HCT116 (cell line): ENCODE results near the gene NFIA. TPM values are rescaled to one million over a fixed set of nuclear protein-coding genes. Genes with fewer than 3 reads are reported as not detected.

Experiments used
- ATAC-seq: fragments of 200-7000 bp; cut with Tn5 transposase; 2 replicates; pipeline ENCODE4 v1.9.1; 2020; ENCODE audit warnings: mild to moderate bottlenecking, moderate library complexity
- BruUV-seq: library from RNA; stranded (reverse); fragments of 400-500 nt; replicated peaks from 2 replicates; lab custom pipeline; 2021; lab: Mats Ljungman, UMichigan
- CTCF ChIA-PET: fragments of 300-600 bp; sonication (Branson Sonifier 250); formaldehyde crosslinking; loops from one replicate; lab custom pipeline; 2021; ENCODE audit warnings: antibody characterized with exemption; lab: Charles Lee
- POLR2A ChIA-PET: fragments of 300-600, 350-600 bp; sonication (Branson Sonifier 250); formaldehyde crosslinking; loops from one replicate; lab custom pipeline; 2021; ENCODE audit warnings: antibody characterized with exemption; lab: Charles Lee
- RAD21 ChIA-PET, 2 experiments: fragments of 300-600 bp; sonication (Branson Sonifier 250); formaldehyde crosslinking; loops; one replicate each; lab custom pipeline; 2023; ENCODE audit warnings: low total read pairs in 2 of 2; ENCODE audit not compliant: uncharacterized antibody in 2 of 2, unreplicated experiment in 2 of 2, low non-redundant PET in 1 of 2; lab: Charles Lee
- DNase-seq: peaks from one replicate; pipeline ENCODE4 v3.0.0-alpha.2; 2010; ENCODE audit warnings: low read depth, low spot score
- H2AFZ ChIP-seq: fragments of 200-600 bp; shearing (Covaris generic), sonication (generic); 2 replicates; pipeline ENCODE4 v1.6.1; 2017; ENCODE audit warnings: low read depth, mixed run types, mixed read lengths, antibody characterized with exemption, low read length; ENCODE audit not compliant: poor library complexity, severe bottlenecking
- H3K27ac ChIP-seq: 2 replicates; pipeline ENCODE4 v1.5.1; 2012; ENCODE audit warnings: low read depth, low read length
- H3K27me3 ChIP-seq: fragments of 200-600 bp; sonication (generic); 2 replicates; pipeline ENCODE4 v1.6.1; 2016; ENCODE audit warnings: mixed run types, low read length, mixed read lengths; ENCODE audit not compliant: insufficient read depth
- H3K36me3 ChIP-seq, 2 experiments: fragments of 200-500 bp in 1 of 2; fragments of 200-600 bp in 1 of 2; sonication (Bioruptor generic) in 1 of 2; sonication (generic) in 1 of 2; 2 replicates each; pipeline versions ENCODE4 v1.5.1 to v1.6.1; 2014 to 2016; ENCODE audit warnings: low read length in 2 of 2, inconsistent platforms in 1 of 2, mixed read lengths in 1 of 2, mixed run types in 1 of 2; ENCODE audit not compliant: insufficient read depth in 2 of 2, control insufficient read depth in 1 of 2
- H3K4me1 ChIP-seq, 2 experiments: fragments of 200-600 bp in 1 of 2; sonication (generic) in 1 of 2; 2 replicates each; pipeline versions ENCODE4 v1.5.1 to v1.6.1; 2012 to 2017; ENCODE audit warnings: low read length in 2 of 2, inconsistent platforms in 1 of 2, mild to moderate bottlenecking in 1 of 2, mixed read lengths in 1 of 2, mixed run types in 1 of 2, moderate library complexity in 1 of 2; ENCODE audit not compliant: insufficient read depth in 2 of 2, control insufficient read depth in 1 of 2
- H3K4me2 ChIP-seq: fragments of 200-600 bp; sonication (generic); 2 replicates; pipeline ENCODE4 v1.6.1; 2017; ENCODE audit warnings: mixed run types, low read length, mixed read lengths
- H3K4me3 ChIP-seq, 2 experiments: fragments of 200-600 bp in 1 of 2; sonication (generic) in 1 of 2; replicated peaks in 1 of 2; 2 replicates each; pipeline ENCODE4 v1.5.1; 2011 to 2016; ENCODE audit warnings: low read length in 2 of 2, control low read depth in 1 of 2, low read depth in 1 of 2, mild to moderate bottlenecking in 1 of 2, mixed read lengths in 1 of 2, mixed run types in 1 of 2
- H3K79me2 ChIP-seq: fragments of 200-600 bp; sonication (generic); 2 replicates; pipeline ENCODE4 v1.6.1; 2017; ENCODE audit warnings: mild to moderate bottlenecking, mixed run types, low read length, moderate library complexity, mixed read lengths; ENCODE audit not compliant: insufficient read depth
- H3K9ac ChIP-seq: fragments of 200-600 bp; sonication (generic); 2 replicates; pipeline ENCODE4 v1.6.1; 2016; ENCODE audit warnings: low read length, mixed read lengths
- H3K9me2 ChIP-seq: fragments of 200-600 bp; sonication (generic), shearing (Covaris generic); 2 replicates; pipeline ENCODE4 v1.6.1; 2017; ENCODE audit warnings: mixed run types, mild to moderate bottlenecking, moderate library complexity; ENCODE audit not compliant: insufficient read depth
- H3K9me3 ChIP-seq, 2 experiments: fragments of 200-500 bp in 1 of 2; fragments of 200-600 bp in 1 of 2; sonication (Bioruptor generic) in 1 of 2; sonication (generic) in 1 of 2; 2 replicates each; pipeline ENCODE4 v1.6.1; 2014 to 2017; ENCODE audit warnings: low read length in 2 of 2, mixed read lengths in 2 of 2, inconsistent platforms in 1 of 2, low read depth in 1 of 2, mild to moderate bottlenecking in 1 of 2, mixed run types in 1 of 2, moderate library complexity in 1 of 2; ENCODE audit not compliant: control insufficient read depth in 1 of 2, insufficient read depth in 1 of 2
- H4K20me1 ChIP-seq: fragments of 200-600 bp; sonication (generic), shearing (Covaris generic); 2 replicates; pipeline ENCODE4 v1.6.1; 2017; ENCODE audit warnings: mixed run types, mild to moderate bottlenecking, moderate library complexity; ENCODE audit not compliant: insufficient read depth
- CTCF ChIP-seq, 3 experiments: fragments of 200-600 bp in 1 of 3; sonication (generic) in 1 of 3; IDR thresholded peaks in 2 of 3; conservative IDR thresholded peaks in 1 of 3; 2 replicates each; pipeline ENCODE4 v1.5.1; 2012 to 2017; ENCODE audit warnings: low read depth in 2 of 3, low read length in 2 of 3, antibody characterized with exemption in 1 of 3, borderline replicate concordance in 1 of 3, control low read depth in 1 of 3, mild to moderate bottlenecking in 1 of 3, mixed read lengths in 1 of 3, mixed run types in 1 of 3, moderate library complexity in 1 of 3; ENCODE audit not compliant: insufficient read depth in 1 of 3
- ELF1 ChIP-seq: IDR thresholded peaks from 2 replicates; pipeline ENCODE4 v1.6.1; 2012; ENCODE audit warnings: low read depth, borderline replicate concordance
- EZH2phosphoT487 ChIP-seq: fragments of 200-600 bp; IDR thresholded peaks from 2 replicates; pipeline ENCODE4 v1.6.1; 2018; ENCODE audit warnings: antibody characterized with exemption, borderline replicate concordance
- FOSL1 ChIP-seq: IDR thresholded peaks from 2 replicates; pipeline ENCODE4 v1.6.1; 2012; ENCODE audit warnings: low read depth
- JUND ChIP-seq: IDR thresholded peaks from 2 replicates; pipeline ENCODE4 v1.6.1; 2012
- MAX ChIP-seq: IDR thresholded peaks from 2 replicates; pipeline ENCODE4 v1.6.1; 2012
- POLR2AphosphoS5 ChIP-seq: IDR thresholded peaks from 2 replicates; pipeline ENCODE4 v1.6.1; 2011; ENCODE audit warnings: mild to moderate bottlenecking, low read depth, low read length, moderate library complexity
- RAD21 ChIP-seq: IDR thresholded peaks from 2 replicates; pipeline ENCODE4 v1.6.1; 2012; ENCODE audit warnings: low read depth, mild to moderate bottlenecking
- REST ChIP-seq: IDR thresholded peaks from 2 replicates; pipeline ENCODE4 v1.6.1; 2012; ENCODE audit warnings: low read depth
- SIN3A ChIP-seq: IDR thresholded peaks from 2 replicates; pipeline ENCODE4 v1.6.1; 2012; ENCODE audit warnings: low read depth
- SP1 ChIP-seq: IDR thresholded peaks from 2 replicates; pipeline ENCODE4 v1.6.1; 2012; ENCODE audit warnings: low read depth
- TCF7L2 ChIP-seq: IDR thresholded peaks from 2 replicates; pipeline ENCODE4 v1.7.0; 2011; ENCODE audit warnings: borderline replicate concordance, inconsistent platforms; ENCODE audit not compliant: insufficient read depth, insufficient read length; ENCODE audit errors: extremely low read depth
- YY1 ChIP-seq: IDR thresholded peaks from 2 replicates; pipeline ENCODE4 v1.6.1; 2011; ENCODE audit warnings: low read length, low read depth, moderate library complexity, mild to moderate bottlenecking; ENCODE audit not compliant: insufficient replicate concordance; ENCODE audit errors: extremely low read depth
- ZBTB33 ChIP-seq: IDR thresholded peaks from 2 replicates; pipeline ENCODE4 v1.6.1; 2011; ENCODE audit warnings: mild to moderate bottlenecking, low read length, moderate library complexity; ENCODE audit not compliant: insufficient replicate concordance; ENCODE audit errors: extremely low read depth
- intact Hi-C: fragments of 100-400 bp; cut with micrococcal nuclease; formaldehyde crosslinking; loops from 2 replicates; pipeline ENCODE4 v1.10.0; 2022
- total RNA-seq: library from RNA; stranded (reverse); gene quantifications from one replicate; pipeline ENCODE4 v1.2.1, GENCODE V29; 2021; ENCODE audit not compliant: unreplicated experiment

NFIA gene
- total RNA-seq, 1 experiment from 2014 or later = 17.2 TPM

GRCh38 chr1:61109910-61110309, 27.5 kb downstream of the NFIA start (continued):
- no peak for TF ChIP-seq CTCF (IDR thresholded peaks at IDR 0.05 in 2 of 3, conservative IDR thresholded peaks at IDR 0.05 in 1 of 3; ENCODE audit: borderline replicate concordance in 1 of 3, insufficient read depth in 1 of 3, low read depth in 2 of 3, low read length in 2 of 3)

GRCh38 chr1:61110554-61110953, 28.2 kb downstream of the NFIA start:
- no peak overlapping the region for H3K4me2 ChIP-seq
- H3K9me3 ChIP-seq = no peaks in the 10 kb centered on the region
- no peak overlapping the region for H3K4me3 ChIP-seq
- H3K79me2 ChIP-seq = peaks cover 27% of the 10 kb centered on the region
- no peak overlapping the region for H3K9ac ChIP-seq
- BruUV-seq = no TSS peak
- RAD21 ChIA-PET = no interaction called here
- CTCF ChIA-PET = no interaction called here
- H4K20me1 ChIP-seq = no peaks in the 10 kb centered on the region
- H3K36me3 ChIP-seq = no peaks in the 10 kb centered on the region
- H3K9me2 ChIP-seq = no peaks in the 10 kb centered on the region
- POLR2A ChIA-PET = no interaction called here
- no peaks in the 10 kb centered on the region for H3K4me1 ChIP-seq
- intact Hi-C loops = no loop called here
- H2AFZ ChIP-seq = no peak overlapping the region
- ATAC-seq (no peak), DNase-seq (no peak)
- H3K27ac ChIP-seq = no peak overlapping the region
- no peaks in the 10 kb centered on the region for H3K27me3 ChIP-seq
- TF ChIP-seq ELF1 = no peak
- no peak for TF ChIP-seq EZH2phosphoT487
- no peak for TF ChIP-seq CTCF (IDR thresholded peaks at IDR 0.05 in 2 of 3, conservative IDR thresholded peaks at IDR 0.05 in 1 of 3; ENCODE audit: borderline replicate concordance in 1 of 3, insufficient read depth in 1 of 3, low read depth in 2 of 3, low read length in 2 of 3)
- no peak for TF ChIP-seq SP1
- TF ChIP-seq TCF7L2 = no peak
- TF ChIP-seq POLR2AphosphoS5 = no peak
- TF ChIP-seq REST = no peak
- TF ChIP-seq RAD21 = no peak
- TF ChIP-seq MAX = no peak
- TF ChIP-seq JUND = no peak
- TF ChIP-seq ZBTB33 = no peak
- TF ChIP-seq YY1 = no peak
- TF ChIP-seq FOSL1 = no peak
- no peak for TF ChIP-seq SIN3A
